NT2/D1 (cell line): ENCODE results near the gene EFHC1.

ENCODE experiments used
- DNase-seq: peaks from one replicate; pipeline ENCODE4 v3.0.0-alpha.2; 2011; ENCODE audit warnings: low read depth, low spot score
- H3K27me3 ChIP-seq: 2 replicates; pipeline ENCODE4 v1.6.0; 2011; ENCODE audit warnings: mild to moderate bottlenecking; ENCODE audit not compliant: insufficient read length, insufficient read depth
- H3K36me3 ChIP-seq: 2 replicates; pipeline ENCODE4 v1.6.1; 2011; ENCODE audit warnings: mild to moderate bottlenecking, low read length, mixed read lengths; ENCODE audit not compliant: insufficient read depth, insufficient read length
- H3K4me1 ChIP-seq: 2 replicates; pipeline ENCODE4 v1.5.1; 2011; ENCODE audit not compliant: insufficient read depth, insufficient read length
- H3K4me3 ChIP-seq: 2 replicates; pipeline ENCODE4 v1.5.1; 2011; ENCODE audit warnings: low read depth; ENCODE audit not compliant: insufficient read length
- H3K9ac ChIP-seq: 2 replicates; pipeline ENCODE4 v1.6.0; 2011; ENCODE audit warnings: low read depth; ENCODE audit not compliant: insufficient read length
- H3K9me3 ChIP-seq: 2 replicates; pipeline ENCODE4 v1.5.1; 2011; ENCODE audit warnings: mild to moderate bottlenecking, low read length; ENCODE audit not compliant: insufficient read depth
- SUZ12 ChIP-seq: IDR thresholded peaks from 2 replicates; pipeline ENCODE4 v1.6.1; 2011; ENCODE audit not compliant: insufficient read length, insufficient read depth; ENCODE audit errors: extremely low read depth
- YY1 ChIP-seq: IDR thresholded peaks from 2 replicates; pipeline ENCODE4 v1.6.1; 2011; ENCODE audit not compliant: insufficient read length, insufficient read depth
- ZNF274 ChIP-seq: IDR thresholded peaks from 2 replicates; pipeline ENCODE4 v1.6.1; 2011; ENCODE audit warnings: mild to moderate bottlenecking, low read depth, low read length

Gene EFHC1

DNA sequence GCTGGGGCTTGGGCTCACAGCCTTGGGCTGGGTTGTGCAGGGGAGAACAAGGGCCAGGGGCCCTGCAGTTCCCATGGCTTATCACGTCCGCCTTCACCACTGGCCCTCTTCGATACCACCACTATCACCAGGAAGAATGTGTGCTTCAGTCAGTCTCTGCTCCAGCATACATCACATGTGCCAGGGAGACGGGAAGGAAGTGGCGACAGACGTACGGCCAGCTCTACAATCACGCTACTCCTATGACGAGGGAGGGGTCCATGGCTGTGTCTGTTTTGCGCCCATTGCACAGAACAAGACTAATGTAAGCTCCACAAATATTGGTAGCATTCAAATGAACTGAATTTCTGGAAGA, 84.6 kb downstream of the EFHC1 start:
- DNase-seq = no peak
- no peak overlapping the region for H3K4me3 ChIP-seq

DNA sequence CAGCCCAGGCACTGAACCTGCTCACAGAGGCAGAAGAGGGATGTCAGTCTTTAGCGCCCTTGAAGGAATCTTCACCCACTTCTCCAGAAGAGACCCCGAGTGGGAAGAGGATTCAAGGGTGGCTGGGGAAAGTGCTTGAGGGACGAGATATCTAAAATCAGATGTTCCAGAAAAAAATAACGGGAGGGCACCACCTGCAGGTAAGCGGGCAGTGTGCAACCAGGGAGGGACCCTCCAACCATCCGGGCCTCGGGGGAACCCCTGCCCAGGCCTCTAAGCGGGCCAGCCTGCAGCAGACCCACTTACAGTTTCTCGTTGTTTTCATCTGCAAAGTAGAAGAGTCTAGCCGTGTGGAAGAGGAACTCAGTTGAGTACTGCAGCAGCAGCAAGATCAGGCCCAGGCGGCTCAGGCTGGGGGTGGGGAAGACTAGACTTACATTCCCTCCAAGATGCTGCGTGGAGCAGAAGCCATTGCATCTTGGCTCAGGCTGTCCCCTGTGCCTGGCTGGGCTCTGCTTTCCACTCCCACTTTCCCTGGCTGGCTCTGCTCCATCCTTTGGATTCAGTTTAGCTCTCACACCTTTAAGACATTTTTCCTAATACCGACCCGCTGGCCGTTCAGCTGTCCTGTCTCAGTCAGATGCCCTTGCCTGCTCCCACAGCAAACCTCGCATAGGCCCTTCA, 85.7 kb downstream of the EFHC1 start:
- DNase-seq = no peak
- TF ChIP-seq ZNF274 (no peak), YY1 (no peak)
- no peaks in the 10 kb centered on the region for H3K27me3 ChIP-seq
- H3K9ac ChIP-seq = no peak overlapping the region
- no peaks in the 10 kb centered on the region for H3K9me3 ChIP-seq
- no peak overlapping the region for H3K4me3 ChIP-seq
- peaks cover 93% of the 10 kb centered on the region for H3K36me3 ChIP-seq
- peaks cover 14% of the 10 kb centered on the region for H3K4me1 ChIP-seq

More for the DNA sequence above, 84.6 kb downstream of the EFHC1 start:
- no peak for TF ChIP-seq YY1
- no peak for TF ChIP-seq ZNF274
- H3K9ac ChIP-seq = no peak overlapping the region
- H3K9me3 ChIP-seq = no peaks in the 10 kb centered on the region
- H3K4me1 ChIP-seq = peaks cover 14% of the 10 kb centered on the region
- peaks cover 89% of the 10 kb centered on the region for H3K36me3 ChIP-seq
- H3K27me3 ChIP-seq = no peaks in the 10 kb centered on the region

DNA sequence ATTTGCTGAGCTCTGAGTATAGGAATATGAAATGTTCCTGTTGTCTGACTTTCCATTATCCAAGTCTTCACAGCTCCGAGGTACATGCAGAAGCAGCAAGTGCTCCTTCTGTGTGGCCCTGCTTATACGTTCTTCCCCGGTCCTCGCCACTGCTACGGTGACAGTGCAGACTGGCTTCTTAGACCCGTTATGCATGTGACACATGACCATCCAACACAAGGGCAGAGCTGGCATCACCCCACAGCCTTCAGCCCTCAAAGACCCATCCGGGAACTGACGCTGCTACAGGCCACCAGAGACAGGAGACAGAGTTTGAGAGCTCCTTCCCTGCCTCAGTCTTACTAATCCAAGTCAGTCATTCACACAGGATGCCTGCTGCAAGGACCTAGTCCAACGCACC, 86.3 kb downstream of the EFHC1 start:
- TF ChIP-seq ZNF274 (no peak), SUZ12 (no peak), YY1 (no peak)
- H3K4me3 ChIP-seq = no peak overlapping the region
- H3K36me3 ChIP-seq = peaks cover 95% of the 10 kb centered on the region
- DNase-seq = no peak
- no peaks in the 10 kb centered on the region for H3K27me3 ChIP-seq
- no peaks in the 10 kb centered on the region for H3K9me3 ChIP-seq
- H3K9ac ChIP-seq = no peak overlapping the region
- peaks cover 14% of the 10 kb centered on the region for H3K4me1 ChIP-seq

DNA sequence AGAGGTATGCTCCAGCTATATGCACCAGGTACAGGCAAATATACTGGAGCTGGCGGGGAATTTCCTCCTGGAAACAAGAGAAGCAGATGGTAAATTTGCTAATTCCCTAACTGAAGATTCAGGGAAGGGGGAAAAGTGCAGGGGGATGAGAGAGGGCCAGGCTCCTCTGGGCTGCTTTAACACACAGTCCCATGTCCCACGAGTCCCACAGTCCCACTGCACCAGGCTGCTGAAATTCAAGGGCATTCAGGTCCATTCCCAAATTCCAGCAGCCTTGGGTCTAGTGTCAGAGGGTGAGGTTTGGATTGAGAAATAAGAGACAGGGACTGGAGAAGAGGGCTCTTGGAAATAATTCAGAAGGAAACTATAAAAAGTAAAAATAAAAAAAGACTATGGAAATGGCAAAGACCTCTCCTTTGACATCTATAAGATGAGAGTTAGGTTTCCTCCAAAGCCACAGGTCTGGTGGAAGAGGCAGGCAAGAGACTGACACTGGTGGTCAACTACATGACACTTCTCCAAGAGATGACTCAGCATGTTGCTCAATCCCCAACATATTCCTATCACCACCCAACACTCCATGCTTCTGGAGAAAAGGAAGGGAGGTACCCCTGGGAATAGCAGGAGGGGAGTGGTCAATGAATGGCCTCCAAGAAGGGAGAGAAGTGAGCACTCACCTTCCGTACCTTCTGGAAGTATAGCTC, 87.6 kb downstream of the EFHC1 start:
- no peaks in the 10 kb centered on the region for H3K9me3 ChIP-seq
- H3K27me3 ChIP-seq = no peaks in the 10 kb centered on the region
- no peak for TF ChIP-seq ZNF274
- no peak for TF ChIP-seq YY1
- no peak for TF ChIP-seq SUZ12
- H3K9ac ChIP-seq = no peak overlapping the region
- no peak for DNase-seq
- peaks cover 88% of the 10 kb centered on the region for H3K36me3 ChIP-seq
- peaks cover 14% of the 10 kb centered on the region for H3K4me1 ChIP-seq
- no peak overlapping the region for H3K4me3 ChIP-seq

DNA sequence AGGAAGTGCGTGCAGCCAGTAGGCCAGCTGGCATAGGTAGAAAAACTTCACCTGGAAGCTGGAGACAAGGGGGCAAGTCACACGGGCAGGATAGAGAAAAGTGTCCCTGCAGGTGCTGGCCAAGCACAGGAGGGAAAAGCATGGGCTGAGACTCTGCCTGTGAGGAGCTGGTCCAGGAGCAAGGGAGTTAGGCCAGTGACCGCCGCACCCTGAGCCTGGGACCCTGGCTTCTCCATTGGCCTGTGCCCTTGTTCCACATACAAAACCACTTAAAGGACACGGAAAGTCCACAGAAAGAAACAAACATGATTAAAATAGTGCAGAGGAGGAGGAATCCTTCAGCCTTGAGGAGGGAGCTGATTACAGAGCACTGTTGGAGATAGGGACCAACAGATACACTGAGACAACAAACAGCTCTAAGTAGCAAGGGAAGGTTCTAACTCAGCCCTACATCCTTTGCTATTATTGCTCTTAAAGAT, 88.2 kb downstream of the EFHC1 start:
- Histone ChIP-seq H3K36me3 (peaks cover 85% of the 10 kb centered on the region), H3K4me3 (no peak overlapping the region), H3K27me3 (no peaks in the 10 kb centered on the region), H3K4me1 (peaks cover 14% of the 10 kb centered on the region), H3K9ac (no peak overlapping the region), H3K9me3 (no peaks in the 10 kb centered on the region)
- no peak for DNase-seq
- no peak for TF ChIP-seq YY1
- no peak for TF ChIP-seq SUZ12
- no peak for TF ChIP-seq ZNF274

DNA sequence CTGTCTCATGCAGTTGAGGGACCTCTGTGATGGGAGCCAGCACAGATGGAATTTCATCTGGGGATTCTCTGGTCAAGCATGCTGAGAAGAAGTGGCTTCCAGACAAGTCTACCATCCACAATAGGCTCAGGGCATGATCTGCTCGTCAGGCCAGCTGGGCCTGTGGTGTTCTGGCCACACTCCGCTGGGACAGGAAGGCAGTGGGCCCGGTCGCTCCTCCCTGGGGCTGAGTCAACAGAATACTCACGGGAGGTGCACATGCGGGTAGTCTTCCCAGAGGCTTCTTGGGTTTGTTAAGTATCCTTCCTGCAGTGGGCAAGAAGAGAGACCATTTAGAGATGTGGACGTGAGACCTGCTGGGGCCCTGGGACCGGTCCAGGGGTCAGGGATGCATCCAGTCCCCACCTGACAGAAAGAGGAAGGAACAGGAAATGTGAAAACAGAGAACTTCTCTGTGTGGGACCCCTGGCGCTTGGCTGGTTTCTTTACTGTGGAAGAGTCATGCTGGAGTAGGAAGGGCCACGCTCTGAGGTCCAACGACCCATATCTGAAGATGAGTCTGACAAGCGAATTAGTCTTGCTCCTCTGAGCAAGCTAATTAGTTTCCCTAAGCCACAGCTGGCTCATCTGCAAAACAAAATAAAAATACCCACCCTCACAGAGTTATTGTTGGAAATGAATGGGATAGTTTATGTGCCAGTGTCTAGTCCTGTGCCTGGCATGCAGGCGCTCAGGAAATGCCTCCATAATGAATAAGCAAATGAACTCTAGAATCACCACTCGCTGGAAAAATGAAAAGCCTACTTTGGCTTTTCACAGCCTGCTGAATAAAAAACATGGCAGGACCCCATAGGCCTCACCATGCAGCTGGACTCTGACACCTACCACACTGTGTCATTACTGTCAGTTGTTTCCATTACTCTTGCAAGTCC, 89.4 kb downstream of the EFHC1 start:
- TF ChIP-seq SUZ12 (no peak), ZNF274 (no peak), YY1 (no peak)
- H3K27me3 ChIP-seq = no peaks in the 10 kb centered on the region
- peaks cover 82% of the 10 kb centered on the region for H3K36me3 ChIP-seq
- no peak for DNase-seq
- H3K4me3 ChIP-seq = no peak overlapping the region
- peaks cover 5% of the 10 kb centered on the region for H3K4me1 ChIP-seq
- no peak overlapping the region for H3K9ac ChIP-seq
- no peaks in the 10 kb centered on the region for H3K9me3 ChIP-seq

DNA sequence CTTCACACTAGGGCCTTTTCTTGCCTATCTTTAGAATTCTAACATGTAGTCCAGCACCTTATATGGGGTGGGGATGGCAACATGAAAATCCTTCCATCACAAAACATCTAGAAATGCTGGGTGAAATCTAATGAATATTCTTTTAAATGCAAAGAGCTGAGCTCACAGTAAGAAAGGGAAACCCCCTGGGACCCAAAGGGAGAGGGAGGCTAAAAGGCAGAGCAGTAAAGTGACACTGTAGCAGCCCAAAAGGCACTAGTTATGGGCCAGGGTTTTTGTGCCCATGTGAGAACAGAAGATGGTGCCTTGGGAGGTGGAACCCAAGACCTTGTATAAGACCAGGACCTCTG, 90.0 kb downstream of the EFHC1 start:
- Histone ChIP-seq H3K9ac (no peak overlapping the region), H3K4me1 (peaks cover 2% of the 10 kb centered on the region), H3K4me3 (no peak overlapping the region), H3K36me3 (peaks cover 82% of the 10 kb centered on the region), H3K9me3 (no peaks in the 10 kb centered on the region), H3K27me3 (no peaks in the 10 kb centered on the region)
- DNase-seq = no peak
- TF ChIP-seq ZNF274 (no peak), YY1 (no peak), SUZ12 (no peak)
